WERI-Rb-1 (cell line): Measurements from ENCODE around the gene TBCK.

Experiments
- DNase-seq: peaks from one replicate; pipeline ENCODE4 v3.0.0-alpha.2; 2020
- H3K27ac ChIP-seq: fragments of 250-450 bp; sonication (Bioruptor Pico); 2 replicates; pipeline ENCODE4 v1.5.1; 2020; ENCODE audit warnings: mild to moderate bottlenecking, moderate library complexity
- H3K27me3 ChIP-seq: fragments of 250-450 bp; sonication (Bioruptor Pico); 2 replicates; pipeline ENCODE4 v1.5.1; 2021; ENCODE audit warnings: mild to moderate bottlenecking, low read depth, moderate library complexity; ENCODE audit not compliant: insufficient read depth, severe bottlenecking
- H3K36me3 ChIP-seq: fragments of 250-450 bp; sonication (Bioruptor Pico); 2 replicates; pipeline ENCODE4 v1.5.1; 2020; ENCODE audit warnings: mild to moderate bottlenecking, moderate library complexity
- H3K4me3 ChIP-seq: 2 replicates; pipeline ENCODE4 v1.5.1; 2011; ENCODE audit warnings: low read depth, mild to moderate bottlenecking, control low read depth, low read length
- H3K9me3 ChIP-seq: fragments of 250-450 bp; sonication (Bioruptor Pico); 2 replicates; pipeline ENCODE4 v1.5.1; 2021; ENCODE audit warnings: mild to moderate bottlenecking, moderate library complexity; ENCODE audit not compliant: severe bottlenecking
- CTCF ChIP-seq: IDR thresholded peaks from 2 replicates; pipeline ENCODE4 v1.5.1; 2011; ENCODE audit warnings: low read depth, mild to moderate bottlenecking, control low read depth, inconsistent platforms, low read length

TBCK gene

GRCh38 chr4:106273831-106274230 lies 42.2 kb downstream of the TBCK start:
- Histone ChIP-seq H3K4me3 (no peak overlapping the region), H3K27me3 (no peaks in the 10 kb centered on the region), H3K36me3 (no peaks in the 10 kb centered on the region), H3K27ac (no peak overlapping the region), H3K9me3 (no peaks in the 10 kb centered on the region)
- TF ChIP-seq CTCF: no peak
- no peak for DNase-seq

GRCh38 chr4:106270736-106271135 lies 45.3 kb downstream of the TBCK start:
- DNase-seq: no peak
- no peak for TF ChIP-seq CTCF
- no peaks in the 10 kb centered on the region for H3K36me3 ChIP-seq
- H3K4me3 ChIP-seq: no peak overlapping the region
- no peak overlapping the region for H3K27ac ChIP-seq
- H3K9me3 ChIP-seq: no peaks in the 10 kb centered on the region
- no peaks in the 10 kb centered on the region for H3K27me3 ChIP-seq

- Histone ChIP-seq H3K27ac (no peak overlapping the region), H3K27me3 (no peaks in the 10 kb centered on the region), H3K9me3 (no peaks in the 10 kb centered on the region), H3K36me3 (no peaks in the 10 kb centered on the region), H3K4me3 (no peak overlapping the region)
- no peak for DNase-seq
- no peak for TF ChIP-seq CTCF
Measured at GRCh38 chr4:106269711-106270110, 46.3 kb downstream of the TBCK start.

GRCh38 chr4:106268786-106269185 lies 47.2 kb downstream of the TBCK start:
- Histone ChIP-seq H3K27me3 (no peaks in the 10 kb centered on the region), H3K27ac (no peak overlapping the region), H3K36me3 (no peaks in the 10 kb centered on the region), H3K9me3 (no peaks in the 10 kb centered on the region), H3K4me3 (no peak overlapping the region)
- TF ChIP-seq CTCF: no peak
- no peak for DNase-seq

GRCh38 chr4:106266201-106266600 lies 49.8 kb downstream of the TBCK start:
- no peak overlapping the region for H3K27ac ChIP-seq
- TF ChIP-seq CTCF: peak; percentile 56
- no peaks in the 10 kb centered on the region for H3K9me3 ChIP-seq
- H3K4me3 ChIP-seq: no peak overlapping the region
- no peaks in the 10 kb centered on the region for H3K36me3 ChIP-seq
- DNase-seq: no peak
- no peaks in the 10 kb centered on the region for H3K27me3 ChIP-seq

GRCh38 chr4:106264331-106264728 lies 51.7 kb downstream of the TBCK start:
- no peak for TF ChIP-seq CTCF
- Histone ChIP-seq H3K9me3 (no peaks in the 10 kb centered on the region), H3K27me3 (no peaks in the 10 kb centered on the region), H3K4me3 (no peak overlapping the region), H3K36me3 (no peaks in the 10 kb centered on the region), H3K27ac (no peak overlapping the region)
- DNase-seq: no peak
